Mesenchymal stem cell (in vitro differentiated cells and primary cell): ENCODE results near the gene ZCWPW1.
"Not testable (repeated sequence)": the region's sequence is repeated elsewhere in the genome, so short reads cannot be mapped to it uniquely, and the experiment has no call there.

Experiments used
- DNase-seq: peaks from one replicate; pipeline ENCODE4 v3.0.0-alpha.2; 2013
- H2AFZ ChIP-seq: one replicate; pipeline ENCODE4 v1.6.1; 2013; ENCODE audit warnings: low read depth, mild to moderate bottlenecking, control low read depth, inconsistent platforms, low read length, moderate library complexity
- H2AK5ac ChIP-seq: 2 replicates; pipeline ENCODE4 v1.6.1; 2013; ENCODE audit warnings: low read length, moderate library complexity, mild to moderate bottlenecking, inconsistent platforms; ENCODE audit not compliant: severe bottlenecking
- H2BK120ac ChIP-seq: one replicate; pipeline ENCODE4 v1.6.1; 2013; ENCODE audit warnings: low read depth, mild to moderate bottlenecking, inconsistent platforms, low read length, moderate library complexity
- H2BK12ac ChIP-seq, 2 experiments: one replicate each; pipeline ENCODE4 v1.6.1; 2013; ENCODE audit warnings: inconsistent platforms in 2 of 2, low read length in 2 of 2, mild to moderate bottlenecking in 2 of 2, moderate library complexity in 2 of 2, control low read depth in 1 of 2
- H2BK15ac ChIP-seq: one replicate; pipeline ENCODE4 v1.6.1; 2013; ENCODE audit warnings: mild to moderate bottlenecking, low read depth, inconsistent platforms; ENCODE audit not compliant: poor library complexity, severe bottlenecking
- H2BK5ac ChIP-seq: 2 replicates; pipeline ENCODE4 v1.6.1; 2013; ENCODE audit warnings: low read depth, mild to moderate bottlenecking, low read length, control low read depth, inconsistent platforms; ENCODE audit not compliant: poor library complexity, severe bottlenecking
- H3K14ac ChIP-seq, 2 experiments: one replicate each; pipeline ENCODE4 v1.6.1; 2013; ENCODE audit warnings: inconsistent platforms in 2 of 2, low read length in 2 of 2, control low read depth in 1 of 2, mild to moderate bottlenecking in 1 of 2, moderate library complexity in 1 of 2
- H3K18ac ChIP-seq, 2 experiments: one replicate each; pipeline ENCODE4 v1.6.1; 2013; ENCODE audit warnings: inconsistent platforms in 2 of 2, low read length in 2 of 2, control low read depth in 1 of 2, low read depth in 1 of 2, mild to moderate bottlenecking in 1 of 2
- H3K23ac ChIP-seq, 2 experiments: one replicate each; pipeline ENCODE4 v1.6.1; 2013; ENCODE audit warnings: inconsistent platforms in 2 of 2, low read length in 2 of 2, mild to moderate bottlenecking in 2 of 2, moderate library complexity in 2 of 2, control low read depth in 1 of 2
- H3K27ac ChIP-seq: 2 replicates; pipeline ENCODE4 v1.5.1; 2013; ENCODE audit warnings: mild to moderate bottlenecking, moderate library complexity, low read length, control low read depth, inconsistent platforms; ENCODE audit not compliant: poor library complexity, severe bottlenecking
- H3K27me3 ChIP-seq, 2 experiments: 2 replicates each; pipeline versions ENCODE4 v1.6.1 to v1.7.0; 2013; ENCODE audit warnings: low read length in 2 of 2, mild to moderate bottlenecking in 2 of 2, moderate library complexity in 2 of 2, control low read depth in 1 of 2, inconsistent platforms in 1 of 2; ENCODE audit not compliant: control insufficient read depth in 1 of 2, insufficient read depth in 1 of 2
- H3K36me3 ChIP-seq, 2 experiments: 2 replicates each; pipeline versions ENCODE4 v1.6.1 to v1.7.0; 2013; ENCODE audit warnings: low read length in 2 of 2, control low read depth in 1 of 2, inconsistent platforms in 1 of 2, low read depth in 1 of 2, mild to moderate bottlenecking in 1 of 2; ENCODE audit not compliant: insufficient read depth in 2 of 2, control insufficient read depth in 1 of 2
- H3K4ac ChIP-seq, 2 experiments: one replicate each; pipeline ENCODE4 v1.6.1; 2013; ENCODE audit warnings: inconsistent platforms in 2 of 2, low read length in 2 of 2, mild to moderate bottlenecking in 2 of 2, moderate library complexity in 2 of 2, control low read depth in 1 of 2, low read depth in 1 of 2
- H3K4me1 ChIP-seq: 2 replicates; pipeline ENCODE4 v1.6.1; 2013; ENCODE audit warnings: low read depth, low read length, control low read depth; ENCODE audit not compliant: control insufficient read depth, insufficient read depth
- H3K4me2 ChIP-seq: 2 replicates; pipeline ENCODE4 v1.6.1; 2013; ENCODE audit warnings: low read length, mild to moderate bottlenecking, inconsistent platforms; ENCODE audit not compliant: poor library complexity, severe bottlenecking
- H3K4me3 ChIP-seq, 2 experiments: 2 replicates each; pipeline versions ENCODE4 v1.5.1 to v1.7.0; 2013; ENCODE audit warnings: low read length in 2 of 2, mild to moderate bottlenecking in 2 of 2, control low read depth in 1 of 2, low read depth in 1 of 2; ENCODE audit not compliant: insufficient read depth in 1 of 2
- H3K79me1 ChIP-seq: replicated peaks from 2 replicates; pipeline ENCODE4 v1.6.1; 2013; ENCODE audit warnings: mild to moderate bottlenecking, control low read depth, low read length, inconsistent platforms; ENCODE audit not compliant: poor library complexity, severe bottlenecking
- H3K9ac ChIP-seq: 2 replicates; pipeline ENCODE4 v1.7.0; 2013; ENCODE audit warnings: mild to moderate bottlenecking, low read length, moderate library complexity
- H3K9me3 ChIP-seq: 2 replicates; pipeline ENCODE4 v1.7.0; 2013; ENCODE audit warnings: mild to moderate bottlenecking, low read length; ENCODE audit not compliant: control insufficient read depth
- H4K8ac ChIP-seq: one replicate; pipeline ENCODE4 v1.6.1; 2013; ENCODE audit warnings: inconsistent platforms, mild to moderate bottlenecking, low read length, moderate library complexity
- H4K91ac ChIP-seq: one replicate; pipeline ENCODE4 v1.6.1; 2013; ENCODE audit warnings: mild to moderate bottlenecking, low read length, inconsistent platforms
- WGBS: methylation state at CpG from one replicate; pipeline ENCODE4 v1.1.7; 2013; ENCODE audit warnings: mixed read lengths; 5-methylcytosine and 5-hydroxymethylcytosine counted together

Gene ZCWPW1

DNA sequence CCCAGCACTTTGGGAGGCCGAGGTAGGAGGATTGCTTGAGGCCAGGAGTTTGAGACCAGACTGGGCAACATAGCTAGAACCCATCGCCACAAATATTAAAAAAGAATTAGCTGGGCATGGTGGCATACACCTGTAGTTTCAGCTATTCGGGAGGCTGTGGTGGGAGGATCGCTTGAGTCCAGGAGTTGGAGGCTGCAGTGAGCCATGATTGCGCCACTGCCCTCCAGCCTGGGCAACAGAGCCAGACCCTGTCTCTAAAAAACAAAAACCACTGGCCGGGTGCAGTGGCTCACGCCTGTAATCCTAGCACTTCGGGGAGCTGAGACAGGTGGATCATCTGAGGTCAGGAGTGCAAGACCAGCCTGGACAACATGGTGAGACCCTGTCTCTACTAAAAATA is 25.4 kb upstream of the ZCWPW1 start:
- 98% methylated on average over 8 of the region's 8 CpGs for WGBS
- not testable (repeated sequence) for H3K27me3 ChIP-seq, H3K9me3 ChIP-seq, H3K18ac ChIP-seq, H3K4me3 ChIP-seq, H2AFZ ChIP-seq, H3K4me1 ChIP-seq, H2AK5ac ChIP-seq, H2BK12ac ChIP-seq, H3K27ac ChIP-seq, DNase-seq, H2BK120ac ChIP-seq, H3K4ac ChIP-seq, H3K4me2 ChIP-seq, H3K23ac ChIP-seq, H3K9ac ChIP-seq, H2BK5ac ChIP-seq, H4K91ac ChIP-seq, H3K79me1 ChIP-seq, H4K8ac ChIP-seq, H3K14ac ChIP-seq, H2BK15ac ChIP-seq
- peaks cover 7 to 16% of the 10 kb centered on the region in 2 experiments for H3K36me3 ChIP-seq

DNA sequence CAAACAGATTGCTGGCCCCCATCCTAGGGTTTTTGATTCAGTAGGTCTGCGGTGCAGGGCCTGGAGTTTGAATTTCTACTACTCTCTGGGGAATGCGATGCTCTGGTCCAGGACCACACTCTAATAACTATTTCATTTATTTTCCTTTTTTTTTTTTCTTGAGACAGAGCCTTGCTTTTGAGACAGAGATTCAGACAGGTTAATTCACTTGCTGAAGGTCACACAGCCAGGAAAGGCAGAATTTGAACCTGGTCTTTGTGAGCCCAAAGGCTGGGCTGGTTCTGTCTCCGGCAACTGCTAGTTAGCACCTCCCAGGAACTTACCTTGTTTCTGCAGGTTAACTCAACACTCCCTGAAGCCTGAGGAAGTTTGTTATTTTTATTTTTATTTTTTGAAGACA is 24.0 kb upstream of the ZCWPW1 start:
- Histone ChIP-seq H2AK5ac (no peak overlapping the region), H2BK15ac (no peak overlapping the region), H3K36me3 (peaks cover 7 to 9% of the 10 kb centered on the region in 2 experiments), H4K91ac (no peak overlapping the region), H3K4me3 (no peak overlapping the region), H3K23ac (no peak overlapping the region), H3K79me1 (no peaks in the 10 kb centered on the region), H3K4me2 (no peak overlapping the region), H4K8ac (no peak overlapping the region), H2AFZ (no peak overlapping the region), H2BK120ac (no peak overlapping the region), H3K4me1 (peaks cover 9% of the 10 kb centered on the region), H3K14ac (no peak overlapping the region), H3K4ac (no peak overlapping the region), H2BK5ac (no peak overlapping the region), H3K9me3 (no peaks in the 10 kb centered on the region), H2BK12ac (no peak overlapping the region), H3K9ac (no peak overlapping the region), H3K18ac (no peak overlapping the region), H3K27me3 (no peaks in the 10 kb centered on the region), H3K27ac (no peak overlapping the region)
- 97% methylated on average over 3 of the region's 3 CpGs for WGBS
- DNase-seq = no peak

DNA sequence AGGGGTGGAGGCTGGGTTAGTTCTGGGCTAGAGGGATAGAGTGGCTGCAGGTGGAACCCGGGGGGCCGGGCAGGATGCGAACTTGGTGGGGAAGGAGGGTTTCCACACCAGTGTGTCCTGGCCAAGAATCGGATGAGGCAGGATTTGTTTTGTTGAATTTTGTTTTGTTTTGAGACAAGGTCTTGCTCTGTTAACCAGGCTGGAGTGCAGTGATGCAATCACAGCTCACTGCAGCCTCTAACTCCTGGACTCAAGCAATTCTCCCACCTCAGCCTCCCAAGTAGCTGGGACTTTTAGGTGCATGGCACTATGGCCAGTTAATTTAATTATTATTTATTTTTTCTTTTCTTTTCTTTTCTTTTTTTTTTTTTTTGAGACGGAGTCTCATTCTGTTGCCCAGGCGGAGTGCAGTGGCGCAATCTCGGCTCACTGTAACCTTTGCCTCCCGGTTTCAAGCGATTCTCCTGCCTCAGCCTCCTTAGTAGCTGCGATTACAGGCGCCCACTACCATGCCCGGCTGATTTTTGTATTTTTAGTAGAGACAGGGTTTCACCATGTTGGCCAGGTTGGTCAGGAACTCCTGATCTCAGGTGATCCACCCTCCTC is 20.8 kb upstream of the ZCWPW1 start:
- peak overlapping the region; percentile 70 for H2BK15ac ChIP-seq
- no peak overlapping the region for H3K18ac ChIP-seq
- H3K27me3 ChIP-seq = no peaks in the 10 kb centered on the region
- H2BK12ac ChIP-seq = no peak overlapping the region
- H3K4me2 ChIP-seq = no peak overlapping the region
- H3K27ac ChIP-seq = no peak overlapping the region
- no peak overlapping the region for H3K14ac ChIP-seq
- H4K8ac ChIP-seq = peak overlapping the region; percentile 82
- H3K4me1 ChIP-seq = peaks cover 21% of the 10 kb centered on the region
- H4K91ac ChIP-seq = no peak overlapping the region
- no peaks in the 10 kb centered on the region for H3K9me3 ChIP-seq
- no peak overlapping the region for H3K23ac ChIP-seq
- no peak overlapping the region for H2BK120ac ChIP-seq
- no peak for DNase-seq
- no peak overlapping the region for H2AFZ ChIP-seq
- H3K4ac ChIP-seq = no peak overlapping the region
- no peaks in the 10 kb centered on the region for H3K79me1 ChIP-seq
- no peak overlapping the region for H3K4me3 ChIP-seq
- peak overlapping the region; percentile 22 for H3K9ac ChIP-seq
- no peak overlapping the region for H2AK5ac ChIP-seq
- 94% methylated on average over 13 of the region's 13 CpGs for WGBS
- no peaks in the 10 kb centered on the region for H3K36me3 ChIP-seq
- H2BK5ac ChIP-seq = no peak overlapping the region

DNA sequence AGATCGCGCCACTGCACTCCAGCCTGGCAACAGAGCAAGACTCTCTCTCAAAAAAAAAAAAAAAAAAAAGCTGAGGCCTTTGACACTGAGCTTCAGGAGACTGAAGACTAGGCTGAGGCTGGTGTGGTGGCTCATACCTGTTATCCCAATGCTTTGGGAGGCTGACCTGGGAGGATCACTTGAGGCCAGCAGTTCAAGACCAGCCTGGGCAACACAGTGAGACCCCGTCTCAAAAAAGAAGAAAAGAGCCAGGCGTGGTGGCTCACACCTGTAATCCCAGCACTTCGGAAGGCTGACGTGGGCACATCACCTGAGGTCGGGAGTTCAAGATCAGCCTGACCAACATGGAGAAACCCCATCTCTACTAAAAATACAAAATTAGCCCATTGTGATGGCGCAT is 18.9 kb upstream of the ZCWPW1 start:
- not testable (repeated sequence) for H3K27ac ChIP-seq, H3K9me3 ChIP-seq, H3K23ac ChIP-seq, H2BK12ac ChIP-seq, H3K18ac ChIP-seq, H4K8ac ChIP-seq, H2BK15ac ChIP-seq, H3K4me2 ChIP-seq, H2AK5ac ChIP-seq, H3K14ac ChIP-seq, H3K9ac ChIP-seq, H4K91ac ChIP-seq, H2BK120ac ChIP-seq, H3K4me3 ChIP-seq, H2AFZ ChIP-seq, H3K27me3 ChIP-seq, H3K36me3 ChIP-seq, DNase-seq, H2BK5ac ChIP-seq, H3K4ac ChIP-seq, H3K79me1 ChIP-seq
- WGBS = 91% methylated on average over 3 of the region's 8 CpGs
- H3K4me1 ChIP-seq = peaks cover 24% of the 10 kb centered on the region
